Measurements from ENCODE around the gene KIF21B. TPM values are rescaled to one million over a fixed set of nuclear protein-coding genes. Genes with fewer than 3 reads are reported as not detected.

The KIF21B gene
- total and polyA plus RNA-seq, 9 of the 15 experiments (the other 6 are each of a cell fraction or from before 2014, with no cell fraction given), result 0.46 to 13.4 (median 5.9) TPM

- Histone ChIP-seq H3K27ac (ENCODE audit: extremely low read depth, low read depth, low read length) (no peak overlapping the region), H3K79me2 (ENCODE audit: control insufficient read depth, insufficient read depth, low read length) (no peaks in the 10 kb centered on the region), H3K9me3 (replicated peaks; ENCODE audit: control insufficient read depth, insufficient read depth, low read depth, low read length) (no peaks in the 10 kb centered on the region; the same call in none of the 2 replicates), H4K20me1 (replicated peaks; ENCODE audit: control insufficient read depth, insufficient read depth, low read length) (no peaks in the 10 kb centered on the region), H3K9me1 (ENCODE audit: control insufficient read depth, insufficient read depth, low read length) (no peaks in the 10 kb centered on the region), H3K4me2 (ENCODE audit: insufficient read depth, low read length) (no peak overlapping the region), H2AFZ (ENCODE audit: low read depth, low read length) (no peak overlapping the region), H3K9ac (ENCODE audit: insufficient read depth in 1 of 2, low read depth in 2 of 2, low read length in 2 of 2) (no peak overlapping the region), H3K27me3 (ENCODE audit: control insufficient read depth in 2 of 2, insufficient read depth in 2 of 2, low read length in 2 of 2) (peaks cover 12 to 29% of the 10 kb centered on the region in 2 experiments), H3K4me1 (replicated peaks in 1 of 2; ENCODE audit: control insufficient read depth in 2 of 2, insufficient read depth in 2 of 2, low read length in 2 of 2) (no peaks in the 10 kb centered on the region), H3K4me3 (no peak overlapping the region), H3K36me3 (ENCODE audit: control insufficient read depth, insufficient read depth, low read length) (no peaks in the 10 kb centered on the region)
- TF ChIP-seq EHMT2 (IDR thresholded peaks at IDR 0.05), result peak; percentile 69; the same call in 1 of the 2 replicates
- peak; percentile 82 for TF ChIP-seq ZNF280A (IDR thresholded peaks at IDR 0.05; ENCODE audit: low read depth, partially characterized antibody)
- TF ChIP-seq SLC30A9 (CRISPR knock-in tag; IDR thresholded peaks at IDR 0.05), result no peak
- peak; percentile 87 for TF ChIP-seq TRIM28 (IDR thresholded peaks at IDR 0.05)
- no peak for TF ChIP-seq ZBTB11 (CRISPR knock-in tag; IDR thresholded peaks at IDR 0.05)
- 0 out of 2 replicates have a peak, but pooled peaks have one; percentile 49 for TF ChIP-seq CBX1 (IDR thresholded peaks at IDR 0.05; ENCODE audit: low read depth)
- TF ChIP-seq ZNF146 (CRISPR knock-in tag; IDR thresholded peaks at IDR 0.05; ENCODE audit: unreplicated experiment), result no peak
- TF ChIP-seq SUPT5H (IDR thresholded peaks at IDR 0.05), result no peak
- peak; percentile 93 for TF ChIP-seq CBX5 (IDR thresholded peaks at IDR 0.05; ENCODE audit: borderline replicate concordance, low read depth)
- TF ChIP-seq TRIM24 (IDR thresholded peaks at IDR 0.05), result peak in 1 of 2 experiments; percentile 30; a peak in 1 of 4 replicates
- TF ChIP-seq CBX3 (IDR thresholded peaks at IDR 0.05; ENCODE audit: borderline replicate concordance in 1 of 2, low read length in 2 of 2), result peak in 1 of 2 experiments; percentile 97; a peak in 2 of 3 replicates
- in situ Hi-C loops (cut with MboI) (no loop called here), intact Hi-C loops (cut with micrococcal nuclease) (no loop called here)
- CTCF ChIA-PET (ENCODE audit: low intra/inter-chr PET ratio), result no interaction called here
- DNase-seq (ENCODE audit: extremely low read depth in 1 of 4, low spot score in 3 of 4) (peak in 1 of 4 experiments; percentile 8), FAIRE-seq (no peak), ATAC-seq (no peak)
- no TSS peak for BruUV-seq (replicated peaks)
- POLR2A ChIA-PET, result interaction anchor here (0.6 to 1.1 kb wide), 2 partner anchors 8 to 11 kb away, joined by 3 read pairs; no protein-coding TSS in a partner anchor
- WGBS (ENCODE audit: insufficient coverage, low coverage, missing lambda C conversion rate), result 4% methylated on average over 3 of the region's 3 CpGs
These were observed 76.4 kb downstream of the KIF21B start for GRCh38 chr1:200947059-200947566.
